HG02642 (cell line): ENCODE data around the gene ECPAS.
"Not testable (repeated sequence)": the region's sequence is repeated elsewhere in the genome, so short reads cannot be mapped to it uniquely, and the experiment has no call there.

ENCODE experiments used
- ATAC-seq: cut with Tn5 transposase; IDR thresholded peaks from one replicate; pipeline ENCODE4 v1.9.1; 2021; ENCODE audit warnings: mild to moderate bottlenecking; ENCODE audit not compliant: unreplicated experiment, poor library complexity

ECPAS gene

DNA sequence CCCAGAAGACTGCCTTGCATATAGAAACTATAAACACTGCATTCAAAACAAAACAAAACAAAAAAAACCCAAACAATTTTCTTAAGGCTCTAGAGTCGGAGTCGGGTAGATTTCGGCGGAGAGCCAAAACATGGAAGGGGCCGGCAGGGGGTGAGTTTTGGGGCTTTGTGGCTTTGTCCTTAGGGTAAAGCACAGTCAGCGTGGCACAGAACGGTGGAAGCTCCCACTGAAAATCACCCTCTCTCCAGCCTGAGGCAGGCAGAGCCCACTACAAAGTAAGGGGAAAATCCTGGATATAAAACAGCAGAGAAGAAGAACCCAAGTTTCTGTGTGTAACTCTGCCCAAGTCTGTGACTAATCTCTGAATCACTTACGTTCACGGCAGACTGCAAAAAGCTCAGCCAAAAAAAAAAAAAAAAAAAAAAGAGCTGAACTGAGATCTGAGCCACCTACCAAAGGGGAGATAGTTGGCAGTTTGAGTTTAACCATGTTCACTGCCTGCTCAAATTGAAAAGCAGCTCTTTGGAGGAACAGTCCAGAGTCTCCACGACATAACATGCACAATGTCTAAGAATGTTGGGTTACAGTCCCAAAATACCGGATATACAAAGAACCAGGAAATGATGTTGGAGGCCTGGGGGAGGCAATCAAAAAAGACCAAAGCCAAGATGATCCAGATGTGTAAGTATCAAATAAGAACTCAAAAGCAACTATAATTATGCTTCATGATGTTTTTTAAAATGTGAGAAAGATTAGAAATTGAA lies 127.5 kb downstream of the ECPAS start:
- ATAC-seq: no peak

DNA sequence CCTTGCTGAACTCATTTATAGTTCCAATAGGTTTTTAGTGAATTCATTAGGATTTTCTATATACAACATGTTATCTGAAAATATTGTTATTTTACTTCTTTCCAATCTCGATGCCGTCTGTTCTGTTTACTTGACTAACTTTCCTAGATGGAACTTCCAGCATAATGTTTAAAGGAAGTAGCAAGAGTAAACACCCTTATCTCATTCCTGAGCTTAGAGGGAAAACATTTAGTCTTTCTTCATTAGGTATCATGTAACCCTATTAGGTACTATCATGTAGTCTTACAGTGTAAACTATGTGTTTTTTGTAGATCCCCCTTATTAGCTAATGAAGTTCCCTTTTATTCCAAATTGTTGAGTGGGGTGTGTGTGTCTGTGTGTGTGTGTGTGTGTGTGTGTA lies 131.6 kb downstream of the ECPAS start:
- no peak for ATAC-seq

DNA sequence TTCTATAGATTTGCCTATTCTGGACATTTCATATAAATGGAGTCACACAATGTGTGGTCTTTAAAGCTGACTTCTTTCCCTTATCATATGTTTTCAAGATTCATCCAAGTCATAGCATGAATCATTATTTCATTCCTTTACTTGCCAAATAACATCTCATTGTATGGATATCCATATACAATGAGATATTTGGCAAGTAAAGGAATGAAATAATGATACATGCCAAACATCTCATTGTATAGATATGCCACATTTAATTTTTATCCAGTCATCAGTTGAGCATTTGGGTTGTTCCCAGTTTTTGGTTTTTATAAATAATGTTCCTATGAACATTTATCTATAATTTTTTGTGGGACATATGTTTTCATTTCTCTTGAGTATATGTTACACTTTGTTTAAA lies 133.6 kb downstream of the ECPAS start:
- ATAC-seq: no peak

DNA sequence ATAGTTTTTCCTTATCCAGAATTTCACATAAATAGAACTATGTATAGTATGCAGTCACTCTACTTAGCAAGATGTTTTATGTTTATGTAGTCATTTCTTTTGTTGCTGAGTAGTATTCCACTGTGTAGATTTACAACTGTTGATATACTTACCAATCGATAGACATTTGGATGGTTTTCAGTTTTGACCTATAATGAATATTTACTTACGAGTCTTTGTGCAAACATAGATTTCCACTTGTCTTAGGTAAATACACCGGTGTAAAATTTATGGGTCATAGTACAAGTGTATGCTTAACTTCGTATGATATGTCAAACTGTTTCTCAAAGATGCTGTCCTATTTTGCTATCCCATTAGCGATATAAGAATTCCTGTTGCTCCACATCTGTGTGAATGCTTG lies 134.4 kb downstream of the ECPAS start:
- ATAC-seq: no peak

DNA sequence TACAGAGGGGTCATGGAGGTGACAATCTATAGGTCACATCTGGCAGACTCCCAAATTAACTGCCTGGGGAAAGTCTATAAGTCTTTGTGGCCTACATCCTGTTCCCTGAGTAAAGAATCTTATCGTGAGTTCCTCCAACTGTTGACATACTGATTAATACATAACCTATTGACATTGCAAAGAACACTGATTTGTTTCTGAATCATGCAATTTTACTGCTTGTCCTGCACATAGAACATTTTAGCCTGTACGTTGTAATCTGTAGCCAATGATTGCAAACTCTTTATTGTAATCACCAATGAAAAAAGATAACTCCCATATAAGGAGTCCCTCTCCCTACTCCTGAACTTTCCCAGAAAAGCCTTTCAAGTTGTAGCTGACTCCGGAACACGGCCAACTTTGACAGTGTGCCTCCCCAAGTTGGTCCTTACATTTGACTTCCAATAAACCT lies 135.3 kb downstream of the ECPAS start:
- no peak for ATAC-seq

DNA sequence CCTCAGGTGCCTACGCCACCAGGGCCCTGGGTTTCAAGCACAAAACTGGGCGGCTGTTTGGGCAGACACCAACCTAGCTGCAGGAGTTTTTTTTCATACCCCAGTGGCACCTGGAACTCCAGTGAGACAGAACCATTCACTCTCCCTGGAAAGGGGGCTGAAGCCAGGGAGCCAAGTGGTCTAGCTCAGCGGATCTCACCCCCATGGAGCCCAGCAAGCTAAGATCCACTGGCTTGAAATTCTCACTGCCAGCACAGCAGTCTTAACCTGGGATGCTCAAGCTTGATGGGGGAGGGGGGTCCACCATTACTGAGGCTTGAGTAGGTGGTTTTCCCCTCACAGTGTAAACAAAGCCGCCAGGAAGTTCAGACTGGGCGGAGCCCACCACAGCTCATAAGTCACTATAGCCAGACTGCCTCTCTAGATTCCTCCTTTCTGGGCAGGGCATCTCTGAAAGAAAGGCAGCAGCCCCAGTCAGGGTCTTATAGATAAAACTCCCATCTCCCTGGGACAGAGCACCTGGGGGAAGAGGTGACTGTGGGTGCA lies 149.8 kb downstream of the ECPAS start:
- not testable (repeated sequence) for ATAC-seq

DNA sequence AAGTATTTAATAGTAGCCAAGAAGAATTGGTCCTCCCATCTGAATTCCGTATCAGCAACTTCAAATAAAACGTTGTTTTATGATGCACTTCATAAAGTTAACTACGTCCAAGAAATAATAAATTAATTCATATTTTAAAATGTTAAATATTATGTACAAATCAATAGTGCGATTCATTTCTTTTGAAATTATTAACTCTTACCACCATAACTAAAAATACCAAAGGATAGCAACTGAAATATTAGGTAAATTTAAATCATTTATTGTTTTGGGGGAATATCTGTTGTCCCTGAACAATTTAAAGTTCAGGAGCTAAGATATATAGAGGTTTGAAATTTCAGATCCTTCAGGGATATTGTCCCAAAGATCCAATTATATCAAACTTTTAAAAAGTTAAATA lies 154.1 kb downstream of the ECPAS start, which contains the start of gene OR2K2:
Gene OR2K2 (minus strand): TSS at position 101 of the 400 bp plus-strand sequence. CDS start 1,791 bp downstream, outside the sequence.
- ATAC-seq: no peak

DNA sequence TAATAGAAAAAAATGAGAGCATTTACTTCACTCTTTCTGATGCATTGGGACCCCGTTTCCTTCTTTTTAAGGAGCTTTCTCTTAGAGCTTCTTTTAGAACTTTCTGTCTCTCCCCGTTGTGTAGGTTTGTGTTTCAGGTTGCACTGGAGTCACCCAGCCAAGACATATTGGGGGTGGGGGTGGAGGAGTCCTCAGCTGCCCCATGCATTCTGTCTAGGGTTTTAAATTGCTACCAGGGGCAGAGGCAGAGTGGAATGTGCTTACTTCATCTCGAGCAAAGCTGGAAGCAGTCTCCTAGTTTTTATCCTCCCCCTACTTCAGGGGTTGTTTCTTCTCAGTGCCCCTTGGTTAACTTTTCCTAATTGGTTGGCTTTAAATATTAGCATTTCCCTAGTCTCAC lies 163.6 kb downstream of the ECPAS start:
- ATAC-seq: no peak

DNA sequence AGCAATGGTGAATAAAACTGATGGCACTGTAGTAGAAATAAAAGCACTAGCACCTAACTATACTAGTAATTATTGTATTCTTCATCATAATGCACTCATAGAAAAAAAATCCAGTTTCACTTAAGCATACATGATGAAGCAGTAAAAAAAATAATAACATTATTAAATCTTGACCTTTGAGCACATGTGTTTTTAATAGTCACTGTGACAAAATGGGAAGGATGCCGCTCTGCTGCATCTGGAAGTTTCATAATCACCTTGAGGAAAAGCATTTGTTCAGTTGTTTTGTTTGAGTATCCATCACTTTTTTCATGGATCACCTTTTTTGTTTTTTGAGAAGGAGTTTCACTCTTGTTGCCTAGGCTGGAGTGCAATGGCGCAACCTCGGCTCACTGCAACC lies 167.4 kb downstream of the ECPAS start:
- ATAC-seq: no peak
